IMR-90 (cell line): ENCODE data around the gene FHL5. TPM values are rescaled to one million over a fixed set of nuclear protein-coding genes. Genes with fewer than 3 reads are reported as not detected.

Experiments used
- ATAC-seq: fragments of 200-7000 bp; cut with Tn5 transposase; 2 replicates; pipeline ENCODE4 v1.9.1; 2020; ENCODE audit warnings: low read depth, mild to moderate bottlenecking, moderate library complexity
- BruUV-seq: library from RNA; stranded (reverse); fragments of 400-500 nt; replicated peaks from 2 replicates; lab custom pipeline; 2021; lab: Mats Ljungman, UMichigan
- CTCF ChIA-PET: fragments of 300-600 bp; formaldehyde crosslinking; extraction: SDS; loops from one replicate; lab custom pipeline; 2021; ENCODE audit warnings: antibody characterized with exemption; lab: Yijun Ruan, JAX
- POLR2A ChIA-PET: fragments of 300-600 bp; sonication (Branson Sonifier 250); formaldehyde crosslinking; loops from one replicate; lab custom pipeline; 2022; ENCODE audit warnings: antibody characterized with exemption; ENCODE audit not compliant: unreplicated experiment; lab: Charles Lee
- DNase-seq: peaks from one replicate; pipeline ENCODE4 v3.0.0; 2013
- H2AFZ ChIP-seq: replicated peaks from 2 replicates; pipeline ENCODE3; 2013; ENCODE audit warnings: low read length, mild to moderate bottlenecking; ENCODE audit not compliant: poor library complexity
- H2AK5ac ChIP-seq: 2 replicates; pipeline ENCODE4 v1.6.1; 2013; ENCODE audit warnings: low read depth, low read length, inconsistent platforms
- H2AK9ac ChIP-seq: replicated peaks from 2 replicates; pipeline ENCODE3; 2013; ENCODE audit warnings: mild to moderate bottlenecking, low read depth, low read length, moderate library complexity; ENCODE audit not compliant: poor library complexity
- H2BK120ac ChIP-seq: 2 replicates; pipeline ENCODE4 v1.6.1; 2013; ENCODE audit warnings: low read depth, low read length, inconsistent platforms
- H2BK15ac ChIP-seq: 3 replicates; pipeline ENCODE4 v1.6.1; 2013; ENCODE audit warnings: low read depth, low read length, inconsistent platforms
- H2BK20ac ChIP-seq: 2 replicates; pipeline ENCODE4 v1.6.1; 2013; ENCODE audit warnings: low read depth, mild to moderate bottlenecking, inconsistent platforms, low read length, moderate library complexity
- H2BK5ac ChIP-seq: 2 replicates; pipeline ENCODE4 v1.6.1; 2013; ENCODE audit warnings: mild to moderate bottlenecking, low read depth, low read length, inconsistent platforms; ENCODE audit not compliant: poor library complexity, severe bottlenecking
- H3K14ac ChIP-seq: replicated peaks from 2 replicates; pipeline ENCODE4 v1.6.1; 2013; ENCODE audit warnings: low read depth, low read length, inconsistent platforms
- H3K18ac ChIP-seq: 2 replicates; pipeline ENCODE4 v1.6.1; 2013; ENCODE audit warnings: low read depth, low read length, control low read depth
- H3K23ac ChIP-seq: 2 replicates; pipeline ENCODE4 v1.6.1; 2013; ENCODE audit warnings: low read depth, low read length, inconsistent platforms
- H3K27ac ChIP-seq: 2 replicates; pipeline ENCODE4 v1.5.1; 2013; ENCODE audit warnings: mild to moderate bottlenecking, control low read depth, low read length; ENCODE audit not compliant: insufficient read depth
- H3K27me3 ChIP-seq: 2 replicates; pipeline ENCODE4 v1.6.1; 2013; ENCODE audit warnings: low read length; ENCODE audit not compliant: control insufficient read depth, insufficient read depth
- H3K36me3 ChIP-seq: 2 replicates; pipeline ENCODE4 v1.6.1; 2013; ENCODE audit warnings: low read length, mixed read lengths; ENCODE audit not compliant: control insufficient read depth, insufficient read depth
- H3K4ac ChIP-seq: 2 replicates; pipeline ENCODE4 v1.6.1; 2013; ENCODE audit warnings: low read depth, low read length, inconsistent platforms
- H3K4me1 ChIP-seq: 2 replicates; pipeline ENCODE4 v1.6.1; 2013; ENCODE audit warnings: low read length, mixed read lengths; ENCODE audit not compliant: control insufficient read depth, insufficient read depth
- H3K4me2 ChIP-seq: 2 replicates; pipeline ENCODE4 v1.6.1; 2013; ENCODE audit warnings: low read depth, mild to moderate bottlenecking, control low read depth, low read length, moderate library complexity
- H3K4me3 ChIP-seq: 2 replicates; pipeline ENCODE4 v1.5.1; 2013; ENCODE audit warnings: low read depth, mild to moderate bottlenecking, control low read depth, low read length, moderate library complexity; ENCODE audit not compliant: insufficient read depth
- H3K56ac ChIP-seq: 2 replicates; pipeline ENCODE4 v1.6.1; 2013; ENCODE audit warnings: low read length, inconsistent platforms; ENCODE audit not compliant: insufficient read depth; ENCODE audit errors: extremely low read depth
- H3K79me1 ChIP-seq, 2 experiments: 2 replicates each; pipeline ENCODE4 v1.6.1; 2013; ENCODE audit warnings: low read length in 2 of 2, inconsistent platforms in 1 of 2, low read depth in 1 of 2
- H3K9ac ChIP-seq: 2 replicates; pipeline ENCODE4 v1.6.1; 2013; ENCODE audit warnings: low read depth, low read length, control low read depth
- H3K9me1 ChIP-seq: 2 replicates; pipeline ENCODE4 v1.6.1; 2013; ENCODE audit warnings: low read length, inconsistent platforms; ENCODE audit not compliant: insufficient read depth
- H3K9me3 ChIP-seq: 2 replicates; pipeline ENCODE4 v1.6.1; 2013; ENCODE audit warnings: low read length; ENCODE audit not compliant: control insufficient read depth, insufficient read depth
- H4K20me1 ChIP-seq: 2 replicates; pipeline ENCODE4 v1.6.1; 2013; ENCODE audit warnings: low read length, inconsistent platforms; ENCODE audit not compliant: insufficient read depth
- H4K5ac ChIP-seq: 2 replicates; pipeline ENCODE4 v1.6.1; 2013; ENCODE audit warnings: mild to moderate bottlenecking, low read depth, low read length, control low read depth
- H4K8ac ChIP-seq, 2 experiments: 2 replicates each; pipeline ENCODE4 v1.6.1; 2013; ENCODE audit warnings: low read depth in 2 of 2, low read length in 2 of 2, control low read depth in 1 of 2, inconsistent platforms in 1 of 2
- H4K91ac ChIP-seq: 2 replicates; pipeline ENCODE4 v1.6.1; 2013; ENCODE audit warnings: low read depth, low read length, inconsistent platforms; ENCODE audit not compliant: insufficient read depth
- CHD1 ChIP-seq: IDR thresholded peaks from 2 replicates; pipeline ENCODE4 v1.6.1; 2012; ENCODE audit warnings: low read depth, low read length, improper control_type of control experiment
- ELK1 ChIP-seq: fragments of 150-350 bp; IDR thresholded peaks from 2 replicates; pipeline ENCODE4 v1.6.1; 2016; ENCODE audit warnings: low read depth, mild to moderate bottlenecking, low read length, moderate library complexity, borderline replicate concordance
- MAFK ChIP-seq: IDR thresholded peaks from 2 replicates; pipeline ENCODE4 v1.6.1; 2012; ENCODE audit warnings: low read depth, low read length, improper control_type of control experiment
- MXI1 ChIP-seq: IDR thresholded peaks from 2 replicates; pipeline ENCODE4 v1.6.1; 2012; ENCODE audit warnings: low read depth, mild to moderate bottlenecking, low read length, moderate library complexity, borderline replicate concordance
- RFX5 ChIP-seq: IDR thresholded peaks from 2 replicates; pipeline ENCODE4 v1.8.0; 2012; ENCODE audit warnings: low read depth, mild to moderate bottlenecking, low read length, moderate library complexity
- WGBS, 2 experiments: methylation state at CpG; one replicate each; pipeline versions ENCODE4 v1.1.5 to v1.1.7; 2013; ENCODE audit warnings: missing lambda C conversion rate in 2 of 2; ENCODE audit not compliant: insufficient read length in 1 of 2; ENCODE audit errors: extremely low coverage in 2 of 2; 5-methylcytosine and 5-hydroxymethylcytosine counted together
- dilution Hi-C: fragments of 300-500 bp; cut with HindIII; formaldehyde crosslinking; loops from one replicate; pipeline ENCODE4 v1.14.3; 2018; ENCODE audit warnings: low sequenced_read_pairs; ENCODE audit not compliant: unreplicated experiment
- in situ Hi-C: fragments of 300-500 bp; cut with MboI; formaldehyde crosslinking; loops from 3 replicates; pipeline ENCODE4 v1.14.3; 2019; ENCODE audit warnings: low sequenced_read_pairs, inconsistent platforms, mixed read lengths
- intact Hi-C: fragments of 100-400 bp; cut with micrococcal nuclease; formaldehyde crosslinking; loops from 2 replicates; pipeline ENCODE4 v1.10.0; 2022
- polyA plus RNA-seq, 3 experiments: library from polyadenylated mRNA; depleted of rRNA; stranded (reverse); fragments of >200 nt; gene quantifications; 2 replicates each; pipeline ENCODE4 v1.2.3, GENCODE V29; 2012; ENCODE audit warnings: low replicate concordance in 1 of 3
- total RNA-seq: library from RNA; depleted of rRNA; stranded (reverse); fragments of >200 nt; gene quantifications from 2 replicates; pipeline ENCODE4 v1.2.3, GENCODE V29; 2012

Gene FHL5
- total and polyA plus RNA-seq, 2 of the 4 experiments (the other 2 are of a cell fraction) = not detected

- no peak overlapping the region for H3K14ac ChIP-seq
- H3K56ac ChIP-seq = no peak overlapping the region
- no peak overlapping the region for H4K8ac ChIP-seq
- ChIA-PET POLR2A (no interaction called here), CTCF (no interaction called here)
- H3K9me3 ChIP-seq = no peaks in the 10 kb centered on the region
- in situ Hi-C loops (loop anchor here (5.0 to 10.0 kb wide), 2 partner anchors 270 to 432 kb away; partner anchors contain the start of gene NDUFAF4), dilution Hi-C loops (no loop called here), intact Hi-C loops (no loop called here)
- H2BK5ac ChIP-seq = no peak overlapping the region
- no peak overlapping the region for H2BK20ac ChIP-seq
- H3K9ac ChIP-seq = no peak overlapping the region
- no peaks in the 10 kb centered on the region for H3K9me1 ChIP-seq
- no peak for TF ChIP-seq MAFK
- TF ChIP-seq MXI1 = no peak
- TF ChIP-seq CHD1 = no peak
- no peak for TF ChIP-seq RFX5
- TF ChIP-seq ELK1 = no peak
- no peaks in the 10 kb centered on the region for H4K20me1 ChIP-seq
- no peak overlapping the region for H2AFZ ChIP-seq
- no peak overlapping the region for H3K23ac ChIP-seq
- no peak overlapping the region for H4K5ac ChIP-seq
- WGBS, 2 experiments = 80% methylated on average over 1 of the region's 3 CpGs; no CpG with 5 or more reads in 1 of the 2 experiments
- no peak overlapping the region for H4K91ac ChIP-seq
- no peaks in the 10 kb centered on the region for H3K36me3 ChIP-seq
- H3K4me2 ChIP-seq = no peak overlapping the region
- no peaks in the 10 kb centered on the region for H3K79me1 ChIP-seq
- no peak overlapping the region for H2BK15ac ChIP-seq
- H3K27me3 ChIP-seq = no peaks in the 10 kb centered on the region
- DNase-seq (no peak), ATAC-seq (no peak)
- no TSS peak for BruUV-seq
- H3K4me3 ChIP-seq = no peak overlapping the region
- no peak overlapping the region for H3K4ac ChIP-seq
- H2AK9ac ChIP-seq = no peak overlapping the region
- no peaks in the 10 kb centered on the region for H3K4me1 ChIP-seq
- H2BK120ac ChIP-seq = no peak overlapping the region
- no peak overlapping the region for H3K18ac ChIP-seq
- H2AK5ac ChIP-seq = no peak overlapping the region
- H3K27ac ChIP-seq = no peak overlapping the region
Measured at GRCh38 chr6:96624957-96625356, 62.0 kb downstream of the FHL5 start.
